DND-41 (cell line): ENCODE measurements around the gene CPNE1.

Experiments used
- ATAC-seq: fragments of 200-7000 bp; cut with Tn5 transposase; 3 replicates; pipeline ENCODE4 v1.9.1; 2021; ENCODE audit warnings: low read depth; ENCODE audit not compliant: insufficient read depth
- DNase-seq: peaks from one replicate; pipeline ENCODE4 v3.0.0-alpha.2; 2020
- H2AFZ ChIP-seq: 2 replicates; pipeline ENCODE4 v1.6.0; 2012; ENCODE audit warnings: low read depth, low read length
- H3K27ac ChIP-seq: 2 replicates; pipeline ENCODE4 v1.5.1; 2012; ENCODE audit warnings: low read length, inconsistent platforms
- H3K27me3 ChIP-seq: fragments of 200-600 bp; sonication (generic); 2 replicates; pipeline ENCODE4 v1.6.0; 2012; ENCODE audit warnings: low read length, mild to moderate bottlenecking, inconsistent platforms; ENCODE audit not compliant: insufficient read depth, poor library complexity
- H3K36me3 ChIP-seq: 2 replicates; pipeline ENCODE4 v1.5.1; 2012; ENCODE audit warnings: low read length, inconsistent platforms; ENCODE audit not compliant: insufficient read depth
- H3K4me1 ChIP-seq: 2 replicates; pipeline ENCODE4 v1.5.1; 2012; ENCODE audit warnings: mild to moderate bottlenecking, low read length; ENCODE audit not compliant: insufficient read depth
- H3K4me2 ChIP-seq: 2 replicates; pipeline ENCODE4 v1.6.0; 2012; ENCODE audit warnings: mild to moderate bottlenecking, moderate library complexity, low read length, inconsistent platforms; ENCODE audit not compliant: insufficient read depth
- H3K4me3 ChIP-seq, 2 experiments: fragments of 200-600 bp in 1 of 2; shearing (Covaris generic) in 1 of 2; 2 replicates each; pipeline ENCODE4 v1.5.1; 2012 to 2016; ENCODE audit warnings: inconsistent platforms in 2 of 2, low read length in 2 of 2, mild to moderate bottlenecking in 2 of 2, low read depth in 1 of 2, moderate library complexity in 1 of 2
- H3K79me2 ChIP-seq: 2 replicates; pipeline ENCODE4 v1.6.0; 2012; ENCODE audit warnings: low read length, inconsistent platforms; ENCODE audit not compliant: insufficient read depth
- H3K9ac ChIP-seq: 2 replicates; pipeline ENCODE4 v1.6.0; 2012; ENCODE audit warnings: low read depth, mild to moderate bottlenecking, inconsistent platforms, low read length, moderate library complexity
- H3K9me3 ChIP-seq: 2 replicates; pipeline ENCODE4 v1.5.1; 2012; ENCODE audit warnings: low read length, moderate library complexity, mild to moderate bottlenecking, inconsistent platforms; ENCODE audit not compliant: insufficient read depth, severe bottlenecking
- H4K20me1 ChIP-seq: 2 replicates; pipeline ENCODE4 v1.6.0; 2012; ENCODE audit warnings: low read length; ENCODE audit not compliant: insufficient read depth
- EZH2 ChIP-seq: IDR thresholded peaks from 3 replicates; pipeline ENCODE4 v1.6.1; 2012; ENCODE audit warnings: borderline replicate concordance, low read depth, mild to moderate bottlenecking, moderate library complexity, low read length, inconsistent platforms; ENCODE audit not compliant: severe bottlenecking
- TF ChIP-seq, protein P1 (sequence below): IDR thresholded peaks from 2 replicates; pipeline ENCODE4 v1.5.1; 2012; ENCODE audit warnings: borderline replicate concordance, low read length, moderate library complexity, mild to moderate bottlenecking; ENCODE audit not compliant: poor library complexity, severe bottlenecking; ENCODE audit errors: extremely low read depth

CPNE1 gene

DNA sequence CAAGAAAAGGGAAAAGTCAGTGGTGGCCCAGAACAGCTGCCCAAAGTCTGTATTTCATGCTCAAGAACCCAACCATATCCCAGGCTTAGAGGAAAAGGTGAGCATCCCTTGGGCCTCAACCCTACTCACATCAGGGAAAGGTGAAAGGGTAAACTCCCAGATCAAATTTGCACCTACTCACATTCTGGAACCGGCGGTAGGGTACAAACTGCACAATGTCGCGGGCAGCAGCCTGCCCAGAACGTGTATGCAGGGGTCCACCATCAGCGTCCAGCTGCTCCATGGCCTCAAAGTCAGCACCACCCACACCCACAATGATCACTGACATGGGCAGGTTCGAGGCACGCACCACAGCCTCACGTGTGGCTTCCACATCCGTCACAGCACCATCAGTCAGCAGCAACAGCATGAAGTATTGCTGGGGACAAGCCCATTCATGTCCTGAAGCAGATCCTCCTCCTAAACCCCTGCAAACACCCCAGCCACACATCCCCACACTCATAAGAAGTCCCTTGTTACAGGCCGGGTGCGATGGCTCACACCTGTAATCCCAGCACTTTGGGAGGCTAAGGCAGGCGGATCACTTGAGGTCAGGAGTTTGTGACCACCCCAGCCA lies 38.2 kb downstream of the CPNE1 start:
- no peaks in the 10 kb centered on the region for H3K4me1 ChIP-seq
- no peaks in the 10 kb centered on the region; the same call in 1 of the 2 replicates for H3K79me2 ChIP-seq
- peaks cover 63% of the 10 kb centered on the region for H3K36me3 ChIP-seq
- H4K20me1 ChIP-seq: peaks cover 6% of the 10 kb centered on the region; the same call in 1 of the 2 replicates
- DNase-seq (no peak), ATAC-seq (no peak)
- no peak overlapping the region for H2AFZ ChIP-seq
- H3K9ac ChIP-seq: no peak overlapping the region
- no peak overlapping the region for H3K4me3 ChIP-seq
- H3K27ac ChIP-seq: no peak overlapping the region
- no peak overlapping the region for H3K4me2 ChIP-seq
- H3K9me3 ChIP-seq: no peaks in the 10 kb centered on the region
- TF ChIP-seq EZH2: no peak
- TF ChIP-seq, protein P1, sequence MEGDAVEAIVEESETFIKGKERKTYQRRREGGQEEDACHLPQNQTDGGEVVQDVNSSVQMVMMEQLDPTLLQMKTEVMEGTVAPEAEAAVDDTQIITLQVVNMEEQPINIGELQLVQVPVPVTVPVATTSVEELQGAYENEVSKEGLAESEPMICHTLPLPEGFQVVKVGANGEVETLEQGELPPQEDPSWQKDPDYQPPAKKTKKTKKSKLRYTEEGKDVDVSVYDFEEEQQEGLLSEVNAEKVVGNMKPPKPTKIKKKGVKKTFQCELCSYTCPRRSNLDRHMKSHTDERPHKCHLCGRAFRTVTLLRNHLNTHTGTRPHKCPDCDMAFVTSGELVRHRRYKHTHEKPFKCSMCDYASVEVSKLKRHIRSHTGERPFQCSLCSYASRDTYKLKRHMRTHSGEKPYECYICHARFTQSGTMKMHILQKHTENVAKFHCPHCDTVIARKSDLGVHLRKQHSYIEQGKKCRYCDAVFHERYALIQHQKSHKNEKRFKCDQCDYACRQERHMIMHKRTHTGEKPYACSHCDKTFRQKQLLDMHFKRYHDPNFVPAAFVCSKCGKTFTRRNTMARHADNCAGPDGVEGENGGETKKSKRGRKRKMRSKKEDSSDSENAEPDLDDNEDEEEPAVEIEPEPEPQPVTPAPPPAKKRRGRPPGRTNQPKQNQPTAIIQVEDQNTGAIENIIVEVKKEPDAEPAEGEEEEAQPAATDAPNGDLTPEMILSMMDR: no peak
- H3K27me3 ChIP-seq: no peaks in the 10 kb centered on the region

DNA sequence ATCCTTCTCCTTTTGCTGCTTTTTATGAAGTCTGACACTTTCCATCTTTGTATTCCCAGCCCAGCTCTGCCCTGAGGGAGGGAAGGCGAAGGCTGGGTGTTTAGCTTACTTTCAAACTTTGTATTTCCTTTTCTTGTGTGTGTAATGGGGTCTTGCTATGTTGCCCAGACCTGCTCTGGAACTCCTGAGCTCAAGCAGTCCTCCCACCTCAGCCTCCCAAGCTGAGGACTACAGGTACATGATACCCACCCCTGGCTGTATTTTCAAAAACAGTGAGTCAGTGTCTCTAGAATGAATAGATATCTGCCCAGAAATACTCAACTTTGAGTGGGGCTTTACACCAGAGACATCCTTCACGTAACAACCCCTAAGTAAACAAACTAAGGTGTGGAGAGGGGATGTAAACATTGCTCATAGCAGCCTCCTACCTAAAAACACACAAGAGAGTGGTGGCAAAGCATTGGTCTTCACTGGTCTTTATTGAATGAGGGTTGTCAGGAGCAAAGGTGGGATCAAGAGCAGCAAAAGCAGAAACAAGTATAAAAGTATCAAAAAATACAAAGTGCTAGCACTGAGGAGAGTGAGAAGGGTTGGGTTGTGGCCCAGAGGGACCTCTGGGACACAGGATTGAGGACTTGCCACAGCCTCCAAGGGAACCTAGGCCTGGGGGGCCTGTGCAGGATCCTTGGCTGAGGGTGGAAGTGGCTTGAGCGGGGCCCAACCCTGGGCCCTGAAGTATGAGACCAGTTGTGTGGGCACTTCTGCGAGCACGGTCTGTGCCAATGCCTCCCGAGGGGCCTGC lies 38.9 kb downstream of the CPNE1 start:
- no peaks in the 10 kb centered on the region for H3K9me3 ChIP-seq
- H3K4me2 ChIP-seq: no peak overlapping the region
- H3K36me3 ChIP-seq: peaks cover 56% of the 10 kb centered on the region
- no peak overlapping the region for H2AFZ ChIP-seq
- H4K20me1 ChIP-seq: peaks cover 4% of the 10 kb centered on the region; the same call in 1 of the 2 replicates
- no peaks in the 10 kb centered on the region for H3K4me1 ChIP-seq
- TF ChIP-seq EZH2: no peak
- TF ChIP-seq, protein P1: no peak
- H3K27me3 ChIP-seq: no peaks in the 10 kb centered on the region
- no peaks in the 10 kb centered on the region for H3K79me2 ChIP-seq
- no peak overlapping the region for H3K4me3 ChIP-seq
- ATAC-seq: no peak
- H3K9ac ChIP-seq: no peak overlapping the region
- no peak for DNase-seq
- no peak overlapping the region for H3K27ac ChIP-seq

DNA sequence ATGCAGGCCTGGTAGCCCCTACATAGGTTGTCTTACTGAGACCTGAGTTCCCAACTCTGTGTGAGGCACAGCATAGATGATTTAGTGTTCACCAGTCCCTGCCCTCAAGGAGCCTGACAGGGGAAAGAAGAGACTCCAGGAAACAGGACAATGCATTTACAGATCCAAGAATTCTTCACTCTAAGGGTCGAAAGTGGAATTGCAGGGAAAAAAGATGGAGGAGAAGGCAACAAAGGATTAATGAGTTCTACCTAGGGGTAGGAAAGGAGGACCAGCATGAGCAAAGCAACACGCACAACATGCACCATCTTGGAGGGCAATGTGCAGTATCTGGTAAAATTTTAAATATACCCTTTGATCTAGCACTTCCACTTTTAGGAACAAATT lies 43.1 kb downstream of the CPNE1 start:
- peaks cover 16% of the 10 kb centered on the region for H3K36me3 ChIP-seq
- H3K9ac ChIP-seq: no peak overlapping the region
- H3K27ac ChIP-seq: no peak overlapping the region
- ATAC-seq (no peak), DNase-seq (no peak)
- H3K4me2 ChIP-seq: no peak overlapping the region
- H3K4me1 ChIP-seq: peaks cover 29% of the 10 kb centered on the region
- H3K4me3 ChIP-seq: no peak overlapping the region
- H3K9me3 ChIP-seq: no peaks in the 10 kb centered on the region
- H3K79me2 ChIP-seq: no peaks in the 10 kb centered on the region
- H2AFZ ChIP-seq: no peak overlapping the region
- no peaks in the 10 kb centered on the region for H3K27me3 ChIP-seq
- H4K20me1 ChIP-seq: 0 out of 2 replicates have a peak, but pooled peaks cover 3% of the 10 kb centered on the region
- TF ChIP-seq, protein P1: no peak
- TF ChIP-seq EZH2: no peak
